Right forelimb (tissue), 1 donor: ENCODE measurements around the gene JMJD7.

ENCODE experiments used
- DNase-seq: peaks from one replicate; pipeline ENCODE4 v3.0.0-alpha.2; 2018

The JMJD7 gene

GRCh38 chr15:41868321-41868720, 40.4 kb downstream of the JMJD7 start:
- no peak for DNase-seq

GRCh38 chr15:41869770-41870688, 42.1 kb downstream of the JMJD7 start:
- DNase-seq, result no peak

GRCh38 chr15:41870689-41871081, 42.8 kb downstream of the JMJD7 start:
- no peak for DNase-seq

GRCh38 chr15:41871175-41871905, 43.4 kb downstream of the JMJD7 start:
- DNase-seq, result no peak

- no peak for DNase-seq
Observed at GRCh38 chr15:41872166-41872747, 44.4 kb downstream of the JMJD7 start.

- DNase-seq, result no peak
Observed at GRCh38 chr15:41873711-41874110, 45.8 kb downstream of the JMJD7 start.

GRCh38 chr15:41874736-41875135, 46.8 kb downstream of the JMJD7 start:
- no peak for DNase-seq

GRCh38 chr15:41876007-41876406, 48.1 kb downstream of the JMJD7 start:
- no peak for DNase-seq

GRCh38 chr15:41876689-41877088, 48.8 kb downstream of the JMJD7 start:
- DNase-seq, result no peak

GRCh38 chr15:41877631-41878354, 49.9 kb downstream of the JMJD7 start:
- no peak for DNase-seq

GRCh38 chr15:41878355-41878699, 50.4 kb downstream of the JMJD7 start:
- no peak for DNase-seq

GRCh38 chr15:41879321-41879845, 51.5 kb downstream of the JMJD7 start:
- DNase-seq, result no peak

- DNase-seq, result no peak
Observed at GRCh38 chr15:41880156-41880877, 52.4 kb downstream of the JMJD7 start.

- DNase-seq, result no peak
Observed at GRCh38 chr15:41881086-41881485, 53.2 kb downstream of the JMJD7 start.

- no peak for DNase-seq
Observed at GRCh38 chr15:41881550-41881919, 53.6 kb downstream of the JMJD7 start.

- no peak for DNase-seq
Observed at GRCh38 chr15:41881920-41882688, 54.2 kb downstream of the JMJD7 start.

- no peak for DNase-seq
Observed at GRCh38 chr15:41882689-41883483, 55.0 kb downstream of the JMJD7 start.

GRCh38 chr15:41883484-41883825, 55.6 kb downstream of the JMJD7 start:
- no peak for DNase-seq

- no peak for DNase-seq
Observed at GRCh38 chr15:41884458-41884857, 56.6 kb downstream of the JMJD7 start.

- no peak for DNase-seq
Observed at GRCh38 chr15:41885321-41885720, 57.4 kb downstream of the JMJD7 start.

- no peak for DNase-seq
Observed at GRCh38 chr15:41885841-41886240, 57.9 kb downstream of the JMJD7 start.
